Cortex of kidney (tissue), 1 donor: Measurements from ENCODE around the gene ENTREP1.
"Not testable (repeated sequence)": the region's sequence is repeated elsewhere in the genome, so short reads cannot be mapped to it uniquely, and the experiment has no call there.

Experiments used
- DNase-seq: peaks from one replicate; lab custom pipeline; 2025; lab: John Stamatoyannopoulos, UW

The ENTREP1 gene

GRCh38 chr9:69364510-69365150 lies 39.6 kb downstream of the ENTREP1 start:
- DNase-seq, result no peak

- DNase-seq, result no peak
These were observed 45.4 kb downstream of the ENTREP1 start for GRCh38 chr9:69370430-69370829.

DNA sequence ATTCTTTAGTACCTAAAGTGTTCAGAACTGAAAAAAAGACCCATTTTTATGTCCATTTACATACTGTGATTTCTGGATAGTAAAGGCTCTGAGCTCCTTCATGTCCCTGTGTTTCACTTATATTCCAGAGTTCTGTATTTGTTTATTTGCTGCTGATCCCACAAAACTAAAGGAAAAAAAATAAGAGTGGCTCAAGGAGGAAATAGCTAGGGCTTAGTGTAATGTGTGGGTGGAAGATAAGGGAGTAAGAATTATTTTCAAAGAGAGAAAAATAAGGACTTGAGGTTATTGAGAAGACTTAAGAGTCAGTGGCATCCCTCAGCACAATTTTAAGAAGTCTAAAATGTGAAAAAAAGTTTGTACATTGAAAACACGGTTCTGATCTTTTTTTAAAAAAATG lies 46.0 kb downstream of the ENTREP1 start:
- DNase-seq, result no peak

GRCh38 chr9:69376651-69377050 lies 51.6 kb downstream of the ENTREP1 start:
- no peak for DNase-seq

GRCh38 chr9:69377291-69377690 lies 52.3 kb downstream of the ENTREP1 start:
- DNase-seq, result no peak

GRCh38 chr9:69377981-69378380 lies 53.0 kb downstream of the ENTREP1 start:
- DNase-seq, result no peak

- no peak for DNase-seq
These were observed 54.4 kb downstream of the ENTREP1 start for GRCh38 chr9:69379270-69379982.

DNA sequence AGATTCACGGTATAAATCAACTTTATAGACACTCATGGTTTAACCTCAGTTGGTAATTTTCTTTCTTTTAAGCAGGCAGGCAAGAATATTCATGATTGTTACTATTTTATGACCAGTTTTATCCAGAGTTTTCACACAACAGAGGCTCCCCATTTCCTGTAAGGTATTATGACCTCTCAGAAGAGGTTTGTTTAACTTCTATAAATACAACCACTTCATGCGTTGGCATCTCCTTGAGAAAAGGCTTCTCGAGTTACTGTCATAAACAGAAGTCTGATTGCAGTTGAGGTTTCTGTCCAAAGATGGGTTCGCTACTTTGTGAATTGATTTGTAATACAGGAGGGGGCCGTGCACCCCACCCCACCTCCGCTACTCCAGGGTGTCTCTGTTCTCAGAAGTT lies 55.3 kb downstream of the ENTREP1 start:
- DNase-seq, result no peak

GRCh38 chr9:69380811-69381210 lies 55.8 kb downstream of the ENTREP1 start:
- DNase-seq, result no peak

DNA sequence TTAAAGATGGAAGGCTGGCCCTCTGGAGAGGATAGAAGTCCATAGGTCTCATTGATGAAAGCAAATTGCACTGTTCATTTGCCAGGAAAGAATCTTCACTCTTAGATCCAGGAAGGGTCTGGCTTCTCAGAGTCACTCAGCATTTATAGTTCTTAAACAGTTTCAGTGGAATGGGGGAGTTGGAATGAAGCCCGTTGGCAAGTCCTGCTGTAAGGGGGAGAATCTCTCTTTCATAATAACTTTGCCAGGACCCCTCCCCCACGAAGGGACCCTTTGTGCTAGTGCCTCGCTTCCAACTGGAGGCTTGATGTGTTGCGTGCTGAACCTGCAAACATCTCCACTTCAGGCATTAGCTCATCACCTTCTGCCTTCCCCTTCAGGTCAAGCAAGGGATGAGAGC lies 57.1 kb downstream of the ENTREP1 start:
- no peak for DNase-seq

DNA sequence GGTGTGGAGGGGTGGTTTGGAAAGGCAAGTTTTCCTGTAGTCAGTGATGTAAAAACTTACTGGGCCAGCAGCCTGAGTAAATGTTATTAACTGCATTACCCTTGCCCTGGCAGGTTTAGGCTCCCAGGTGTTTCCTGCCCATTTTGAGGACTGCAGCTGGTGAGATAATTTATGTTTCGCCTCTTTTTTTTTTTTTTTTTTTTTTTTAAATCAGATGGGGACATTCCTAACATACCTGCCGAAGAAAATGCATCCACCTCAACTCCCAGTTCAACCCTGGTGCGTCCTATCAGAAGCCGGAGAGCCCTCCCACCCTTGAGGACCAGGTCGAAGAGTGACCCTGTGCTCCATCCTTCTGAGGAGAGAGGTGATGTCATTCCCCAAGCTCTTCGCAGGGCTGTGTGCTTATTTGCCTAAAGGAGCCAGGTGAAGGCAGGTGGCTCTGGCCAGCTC lies 60.6 kb downstream of the ENTREP1 start:
- no peak for DNase-seq

- no peak for DNase-seq
These were observed 61.6 kb downstream of the ENTREP1 start for GRCh38 chr9:69386651-69387050.

- no peak for DNase-seq
These were observed 63.6 kb downstream of the ENTREP1 start for GRCh38 chr9:69388596-69388995.

GRCh38 chr9:69389437-69389995 lies 64.5 kb downstream of the ENTREP1 start:
- no peak for DNase-seq

GRCh38 chr9:69391487-69391886 lies 66.5 kb downstream of the ENTREP1 start:
- no peak for DNase-seq

DNA sequence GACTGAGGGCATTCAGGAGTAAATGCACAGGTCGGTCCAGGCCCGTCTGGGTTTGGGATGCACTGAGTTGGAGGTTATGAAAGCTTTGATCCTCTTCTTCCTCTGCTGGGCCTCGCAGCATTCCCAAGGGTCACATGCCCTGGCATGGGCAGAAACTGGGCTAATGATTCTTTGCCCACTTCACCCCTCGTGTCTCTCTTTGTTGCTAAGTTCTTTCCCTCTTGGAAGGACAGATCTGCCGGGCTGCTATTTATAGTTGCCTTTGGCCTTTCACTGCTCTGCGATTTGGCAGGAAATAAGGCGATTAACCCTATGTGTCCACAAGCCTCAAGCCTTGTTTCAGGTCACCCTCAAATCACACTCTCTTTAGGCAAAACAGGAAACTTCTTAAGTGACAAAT lies 66.9 kb downstream of the ENTREP1 start:
- DNase-seq, result no peak

- DNase-seq, result no peak
These were observed 67.8 kb downstream of the ENTREP1 start for GRCh38 chr9:69392826-69393225.

GRCh38 chr9:69393425-69393824 lies 68.4 kb downstream of the ENTREP1 start:
- no peak for DNase-seq

GRCh38 chr9:69395718-69396117 lies 70.7 kb downstream of the ENTREP1 start:
- DNase-seq, result no peak

GRCh38 chr9:69396759-69397158 lies 71.7 kb downstream of the ENTREP1 start:
- DNase-seq, result no peak

DNA sequence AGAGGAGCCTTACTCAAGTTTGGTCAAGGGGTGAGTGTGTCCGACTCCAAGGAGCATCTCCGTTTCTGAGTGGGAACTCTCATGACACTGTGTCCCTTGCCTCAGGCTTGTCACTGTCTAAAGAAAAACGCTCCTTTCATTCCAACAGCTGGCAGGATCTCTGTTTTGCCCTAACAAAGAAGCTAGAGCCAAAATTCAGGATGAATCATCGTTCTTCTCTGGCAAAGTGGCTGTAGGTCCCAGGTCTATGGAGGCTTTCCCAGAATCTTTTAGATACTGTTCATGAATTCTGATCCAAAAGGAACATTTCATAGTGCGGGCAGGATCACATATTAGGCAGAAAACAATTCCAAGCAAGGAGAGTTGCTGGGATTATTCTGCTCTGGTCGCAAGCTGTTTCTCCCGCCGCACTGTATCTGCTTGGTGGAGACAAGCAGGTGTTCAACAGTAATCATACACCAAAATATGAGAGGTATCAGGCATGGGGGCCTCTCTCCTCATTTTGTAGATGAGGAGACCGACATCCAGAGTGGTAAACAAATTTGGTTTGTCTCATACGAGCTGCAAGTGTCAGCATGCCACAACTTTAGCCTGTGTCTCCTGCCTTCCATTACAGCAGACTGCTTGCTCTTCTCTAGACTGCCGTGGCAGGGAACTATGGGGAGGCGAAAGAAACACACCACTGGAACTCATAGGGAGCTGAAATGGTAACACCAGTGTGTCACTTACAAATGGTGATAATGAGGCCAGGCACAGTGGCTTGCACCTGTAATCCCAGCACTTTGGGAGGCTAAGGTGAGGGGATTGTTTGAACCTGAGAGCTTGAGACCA lies 72.6 kb downstream of the ENTREP1 start:
- no peak for DNase-seq

GRCh38 chr9:69400470-69400869 lies 75.5 kb downstream of the ENTREP1 start:
- DNase-seq, result no peak

GRCh38 chr9:69409936-69410335 lies 84.9 kb downstream of the ENTREP1 start:
- DNase-seq, result not testable (repeated sequence)
